RWPE2 (cell line): ENCODE data around the gene ST7.

Experiments
- ATAC-seq: fragments of 200-7000 bp; cut with Tn5 transposase; 3 replicates; pipeline ENCODE4 v1.9.1; 2021; ENCODE audit warnings: low read depth
- DNase-seq: peaks from one replicate; pipeline ENCODE4 v3.0.0-alpha.2; 2020; ENCODE audit warnings: low spot score
- H3K27ac ChIP-seq: fragments of 450-650 bp; 2 replicates; pipeline ENCODE4 v1.5.1; 2017; ENCODE audit warnings: mild to moderate bottlenecking; ENCODE audit not compliant: poor library complexity, severe bottlenecking
- H3K27me3 ChIP-seq: fragments of 250-450 bp; sonication (Bioruptor Pico); 2 replicates; pipeline ENCODE4 v1.5.1; 2021; ENCODE audit warnings: mild to moderate bottlenecking, moderate library complexity; ENCODE audit not compliant: insufficient read depth, poor library complexity, severe bottlenecking
- H3K36me3 ChIP-seq: fragments of 250-450 bp; sonication (Bioruptor Pico); 2 replicates; pipeline ENCODE4 v1.5.1; 2020; ENCODE audit warnings: low read depth, mild to moderate bottlenecking, moderate library complexity
- H3K4me1 ChIP-seq: fragments of 250-450 bp; sonication (Bioruptor Pico); 2 replicates; pipeline ENCODE4 v1.5.1; 2021; ENCODE audit warnings: mild to moderate bottlenecking, moderate library complexity; ENCODE audit not compliant: insufficient read depth, poor library complexity, severe bottlenecking
- H3K4me3 ChIP-seq: fragments of 250-450 bp; sonication (Bioruptor Pico); 2 replicates; pipeline ENCODE4 v1.5.1; 2021; ENCODE audit warnings: mild to moderate bottlenecking, moderate library complexity; ENCODE audit not compliant: severe bottlenecking
- H3K9me3 ChIP-seq: fragments of 250-450 bp; sonication (Bioruptor Pico); 2 replicates; pipeline ENCODE4 v1.5.1; 2021; ENCODE audit warnings: mild to moderate bottlenecking, moderate library complexity; ENCODE audit not compliant: severe bottlenecking
- CTCF ChIP-seq: fragments of 450-650 bp; IDR thresholded peaks from one replicate; pipeline ENCODE4 v1.5.1; 2017; ENCODE audit warnings: mild to moderate bottlenecking, moderate library complexity; ENCODE audit not compliant: poor library complexity, severe bottlenecking

ST7 gene

GRCh38 chr7:117217106-117218035 lies 264.1 kb downstream of the ST7 start:
- Histone ChIP-seq H3K27me3 (no peaks in the 10 kb centered on the region), H3K27ac (no peak overlapping the region), H3K4me3 (no peak overlapping the region), H3K4me1 (no peaks in the 10 kb centered on the region), H3K36me3 (no peaks in the 10 kb centered on the region), H3K9me3 (no peaks in the 10 kb centered on the region)
- DNase-seq (no peak), ATAC-seq (no peak)
- TF ChIP-seq CTCF: no peak

GRCh38 chr7:117218700-117219099 lies 265.4 kb downstream of the ST7 start:
- DNase-seq (no peak), ATAC-seq (no peak)
- H3K36me3 ChIP-seq: no peaks in the 10 kb centered on the region
- H3K27me3 ChIP-seq: no peaks in the 10 kb centered on the region
- no peaks in the 10 kb centered on the region for H3K9me3 ChIP-seq
- H3K27ac ChIP-seq: no peak overlapping the region
- TF ChIP-seq CTCF: no peak
- H3K4me3 ChIP-seq: no peak overlapping the region
- no peaks in the 10 kb centered on the region for H3K4me1 ChIP-seq

- no peak for ATAC-seq
- Histone ChIP-seq H3K4me1 (no peaks in the 10 kb centered on the region), H3K27me3 (no peaks in the 10 kb centered on the region), H3K27ac (no peak overlapping the region), H3K4me3 (no peak overlapping the region), H3K36me3 (no peaks in the 10 kb centered on the region), H3K9me3 (no peaks in the 10 kb centered on the region)
- no peak for TF ChIP-seq CTCF
- no peak for DNase-seq
Observed at GRCh38 chr7:117219485-117219884, 266.2 kb downstream of the ST7 start.

GRCh38 chr7:117220836-117221235 lies 267.5 kb downstream of the ST7 start:
- Histone ChIP-seq H3K4me1 (no peaks in the 10 kb centered on the region), H3K27ac (no peak overlapping the region), H3K36me3 (no peaks in the 10 kb centered on the region), H3K4me3 (no peak overlapping the region), H3K9me3 (no peaks in the 10 kb centered on the region), H3K27me3 (no peaks in the 10 kb centered on the region)
- ATAC-seq (no peak; the same call in 2 of the 3 replicates), DNase-seq (no peak)
- TF ChIP-seq CTCF: no peak

- Histone ChIP-seq H3K27ac (no peak overlapping the region), H3K4me1 (no peaks in the 10 kb centered on the region), H3K27me3 (no peaks in the 10 kb centered on the region), H3K9me3 (no peaks in the 10 kb centered on the region), H3K36me3 (no peaks in the 10 kb centered on the region), H3K4me3 (no peak overlapping the region)
- ATAC-seq: no peak
- DNase-seq: no peak
- no peak for TF ChIP-seq CTCF
Observed at GRCh38 chr7:117225536-117225935, 272.2 kb downstream of the ST7 start.
